Measurements from ENCODE around the gene AMOTL1. TPM values are rescaled to one million over a fixed set of nuclear protein-coding genes. Genes with fewer than 3 reads are reported as not detected.
A peak's percentile ranks its signal among the peaks of the same experiment; 100 is the strongest.

Gene AMOTL1
- total RNA-seq, 1 experiment from 2014 or later: 18.0 TPM

GRCh38 chr11:94735907-94736306 lies 32.2 kb upstream of the AMOTL1 start:
- no peaks in the 10 kb centered on the region for H3K36me3 ChIP-seq (replicated peaks; ENCODE audit: control insufficient read depth, insufficient read depth, low read length)
- peaks cover 13% of the 10 kb centered on the region for H3K27me3 ChIP-seq (ENCODE audit: control insufficient read depth, insufficient read depth, low read length)
- H3K4me3 ChIP-seq (ENCODE audit: insufficient read depth, low read depth, low read length): no peak overlapping the region
- DNase-seq: no peak

DNA sequence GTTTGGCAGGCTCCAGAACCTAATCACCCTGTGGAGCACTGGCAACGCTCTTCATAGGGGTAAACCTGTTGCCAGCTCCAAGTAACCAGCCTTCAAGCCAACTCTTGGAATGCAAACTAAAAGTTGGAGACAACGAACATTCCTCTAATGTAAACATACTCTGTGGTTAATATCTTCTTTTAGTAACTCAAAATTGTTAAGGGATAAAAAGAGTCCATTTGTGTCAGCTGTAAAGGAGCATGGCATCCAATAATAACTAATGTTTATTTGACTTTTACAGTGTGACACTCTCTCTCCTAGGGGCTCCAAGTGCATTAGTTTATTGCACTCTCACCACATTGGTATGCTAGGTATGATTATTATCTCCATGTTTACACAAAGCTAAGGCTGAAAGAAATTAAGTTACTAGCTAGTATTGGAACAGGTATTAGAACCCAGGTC lies 31.0 kb upstream of the AMOTL1 start:
- Histone ChIP-seq H3K36me3 (replicated peaks; ENCODE audit: control insufficient read depth, insufficient read depth, low read length) (no peaks in the 10 kb centered on the region), H3K4me3 (ENCODE audit: insufficient read depth, low read depth, low read length) (no peak overlapping the region), H3K27me3 (ENCODE audit: control insufficient read depth, insufficient read depth, low read length) (peaks cover 24% of the 10 kb centered on the region)
- no peak for DNase-seq

GRCh38 chr11:94738746-94739145 lies 29.4 kb upstream of the AMOTL1 start:
- Histone ChIP-seq H3K4me3 (ENCODE audit: insufficient read depth, low read depth, low read length) (no peak overlapping the region), H3K36me3 (replicated peaks; ENCODE audit: control insufficient read depth, insufficient read depth, low read length) (no peaks in the 10 kb centered on the region), H3K27me3 (ENCODE audit: control insufficient read depth, insufficient read depth, low read length) (peaks cover 24% of the 10 kb centered on the region)
- DNase-seq: no peak

DNA sequence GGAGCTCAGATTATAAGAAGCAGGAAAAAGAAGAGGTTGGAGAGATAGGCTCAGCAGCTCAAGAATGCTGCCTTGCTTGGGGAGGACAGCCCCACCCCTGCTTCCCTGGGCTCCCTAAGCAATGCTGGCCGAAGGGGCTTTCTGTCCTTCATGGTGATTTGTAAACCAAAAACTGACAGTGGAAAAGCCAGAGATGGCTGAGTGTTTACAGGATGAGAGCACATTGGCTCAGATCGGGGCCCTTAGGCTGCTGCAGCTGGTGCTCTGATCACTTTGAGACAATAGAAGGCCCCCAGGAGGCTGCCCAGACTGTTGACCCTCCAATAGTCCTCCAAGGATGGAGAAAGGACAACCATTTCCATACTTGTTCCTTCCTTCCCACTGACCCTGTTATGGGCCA lies 28.8 kb upstream of the AMOTL1 start:
- Histone ChIP-seq H3K4me3 (ENCODE audit: insufficient read depth, low read depth, low read length) (no peak overlapping the region), H3K36me3 (replicated peaks; ENCODE audit: control insufficient read depth, insufficient read depth, low read length) (no peaks in the 10 kb centered on the region), H3K27me3 (ENCODE audit: control insufficient read depth, insufficient read depth, low read length) (peaks cover 24% of the 10 kb centered on the region)
- DNase-seq: no peak

GRCh38 chr11:94740083-94741021 lies 27.8 kb upstream of the AMOTL1 start:
- peak; percentile 83 for DNase-seq
- Histone ChIP-seq H3K27me3 (ENCODE audit: control insufficient read depth, insufficient read depth, low read length) (peaks cover 24% of the 10 kb centered on the region), H3K4me3 (ENCODE audit: insufficient read depth, low read depth, low read length) (peak overlapping the region; percentile 54), H3K36me3 (replicated peaks; ENCODE audit: control insufficient read depth, insufficient read depth, low read length) (no peaks in the 10 kb centered on the region)

GRCh38 chr11:94741022-94741679 lies 27.0 kb upstream of the AMOTL1 start:
- peak overlapping the region; percentile 54 for H3K4me3 ChIP-seq (ENCODE audit: insufficient read depth, low read depth, low read length)
- H3K36me3 ChIP-seq (replicated peaks; ENCODE audit: control insufficient read depth, insufficient read depth, low read length): no peaks in the 10 kb centered on the region
- peak; percentile 82 for DNase-seq
- peaks cover 24% of the 10 kb centered on the region for H3K27me3 ChIP-seq (ENCODE audit: control insufficient read depth, insufficient read depth, low read length)

GRCh38 chr11:94742665-94743064 lies 25.5 kb upstream of the AMOTL1 start:
- DNase-seq: no peak
- Histone ChIP-seq H3K36me3 (replicated peaks; ENCODE audit: control insufficient read depth, insufficient read depth, low read length) (no peaks in the 10 kb centered on the region), H3K27me3 (ENCODE audit: control insufficient read depth, insufficient read depth, low read length) (peaks cover 24% of the 10 kb centered on the region), H3K4me3 (ENCODE audit: insufficient read depth, low read depth, low read length) (no peak overlapping the region)

- Histone ChIP-seq H3K4me3 (ENCODE audit: insufficient read depth, low read depth, low read length) (no peak overlapping the region), H3K27me3 (ENCODE audit: control insufficient read depth, insufficient read depth, low read length) (peaks cover 2% of the 10 kb centered on the region)
Observed at GRCh38 chr11:94746721-94747120, 21.4 kb upstream of the AMOTL1 start.

GRCh38 chr11:94747146-94747545 lies 21.0 kb upstream of the AMOTL1 start:
- no peak overlapping the region for H3K4me3 ChIP-seq (ENCODE audit: insufficient read depth, low read depth, low read length)
- DNase-seq: no peak
- H3K27me3 ChIP-seq (ENCODE audit: control insufficient read depth, insufficient read depth, low read length): no peaks in the 10 kb centered on the region
- H3K36me3 ChIP-seq (replicated peaks; ENCODE audit: control insufficient read depth, insufficient read depth, low read length): no peaks in the 10 kb centered on the region

More at GRCh38 chr11:94746721-94747120, 21.4 kb upstream of the AMOTL1 start:
- DNase-seq: no peak
- no peaks in the 10 kb centered on the region for H3K36me3 ChIP-seq (replicated peaks; ENCODE audit: control insufficient read depth, insufficient read depth, low read length)

DNA sequence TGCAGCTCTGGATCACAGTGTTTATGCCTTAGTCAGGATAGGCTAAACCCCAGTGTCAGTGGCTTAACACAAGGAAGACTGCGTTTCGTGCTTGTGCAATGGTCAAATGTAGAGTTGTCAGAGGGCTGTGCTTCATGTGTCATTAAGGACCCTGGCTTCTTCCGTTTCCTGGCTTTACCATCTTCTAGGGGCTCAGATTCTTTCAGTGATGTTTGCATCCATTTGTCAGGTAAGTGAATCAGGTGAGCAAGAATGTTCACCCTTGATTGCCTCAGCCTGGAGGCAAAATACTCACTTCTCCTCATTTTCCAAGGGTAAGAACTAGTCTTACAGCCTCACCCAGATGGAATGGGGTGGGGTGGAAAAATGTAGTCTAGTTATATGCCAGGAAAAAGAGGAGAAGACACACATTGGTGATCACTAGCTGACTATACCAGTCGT lies 20.5 kb upstream of the AMOTL1 start:
- no peak for DNase-seq
- no peaks in the 10 kb centered on the region for H3K27me3 ChIP-seq (ENCODE audit: control insufficient read depth, insufficient read depth, low read length)
- no peaks in the 10 kb centered on the region for H3K36me3 ChIP-seq (replicated peaks; ENCODE audit: control insufficient read depth, insufficient read depth, low read length)
- no peak overlapping the region for H3K4me3 ChIP-seq (ENCODE audit: insufficient read depth, low read depth, low read length)

DNA sequence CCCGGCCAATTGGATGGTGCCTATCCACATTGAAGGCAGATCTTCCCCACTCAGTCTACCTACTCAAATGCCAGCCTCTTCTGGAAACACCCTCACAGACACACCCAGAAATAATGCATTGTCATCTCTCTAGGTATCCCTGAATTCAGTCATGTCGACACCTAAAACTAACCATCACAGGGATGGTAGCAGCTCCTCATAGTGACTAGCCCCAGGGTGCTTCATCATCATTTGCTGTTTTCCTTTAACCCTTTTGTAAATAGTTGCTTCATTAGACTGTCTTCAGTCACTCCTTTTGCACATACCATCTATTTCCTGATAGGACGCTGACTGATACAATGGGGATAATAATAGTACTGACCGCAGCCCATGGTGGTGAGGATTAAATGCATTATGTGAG lies 18.8 kb upstream of the AMOTL1 start:
- H3K36me3 ChIP-seq (replicated peaks; ENCODE audit: control insufficient read depth, insufficient read depth, low read length): no peaks in the 10 kb centered on the region
- H3K27me3 ChIP-seq (ENCODE audit: control insufficient read depth, insufficient read depth, low read length): no peaks in the 10 kb centered on the region
- H3K4me3 ChIP-seq (ENCODE audit: insufficient read depth, low read depth, low read length): no peak overlapping the region
- DNase-seq: no peak

GRCh38 chr11:94750319-94751217 lies 17.6 kb upstream of the AMOTL1 start:
- no peaks in the 10 kb centered on the region for H3K36me3 ChIP-seq (replicated peaks; ENCODE audit: control insufficient read depth, insufficient read depth, low read length)
- H3K4me3 ChIP-seq (ENCODE audit: insufficient read depth, low read depth, low read length): no peak overlapping the region
- no peaks in the 10 kb centered on the region for H3K27me3 ChIP-seq (ENCODE audit: control insufficient read depth, insufficient read depth, low read length)
- DNase-seq: no peak

DNA sequence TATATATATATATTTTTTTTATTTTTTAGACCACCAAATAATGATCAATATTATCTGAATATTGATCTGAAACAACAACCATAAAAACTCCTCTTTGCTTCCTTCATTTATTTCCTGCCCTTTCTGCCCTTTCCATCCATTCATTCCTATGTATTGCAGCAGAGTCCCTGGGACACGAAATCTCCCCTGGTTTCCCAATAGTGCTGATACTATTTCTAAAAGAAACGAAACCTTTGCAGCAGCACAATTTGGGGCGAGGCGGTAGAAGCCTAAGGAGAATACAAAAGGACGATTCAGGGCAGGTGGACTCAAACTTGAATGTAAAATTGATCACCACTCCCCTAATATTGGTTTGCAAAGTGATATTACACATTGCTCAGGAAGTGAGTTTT lies 16.9 kb upstream of the AMOTL1 start:
- no peaks in the 10 kb centered on the region for H3K36me3 ChIP-seq (replicated peaks; ENCODE audit: control insufficient read depth, insufficient read depth, low read length)
- no peak overlapping the region for H3K4me3 ChIP-seq (ENCODE audit: insufficient read depth, low read depth, low read length)
- DNase-seq: no peak
- H3K27me3 ChIP-seq (ENCODE audit: control insufficient read depth, insufficient read depth, low read length): no peaks in the 10 kb centered on the region

GRCh38 chr11:94751786-94752185 lies 16.4 kb upstream of the AMOTL1 start:
- Histone ChIP-seq H3K4me3 (ENCODE audit: insufficient read depth, low read depth, low read length) (no peak overlapping the region), H3K27me3 (ENCODE audit: control insufficient read depth, insufficient read depth, low read length) (no peaks in the 10 kb centered on the region), H3K36me3 (replicated peaks; ENCODE audit: control insufficient read depth, insufficient read depth, low read length) (no peaks in the 10 kb centered on the region)
- DNase-seq: no peak

Measured in H7 (cell line).